T-helper 1 cell treated with Interleukin-12 subunit alpha and Interleukin-12 subunit beta and Interleukin-4 antibody, amounts not matched to agents 30 μg/mL and 1 μg/mL, for 36 hours (primary cell): ENCODE measurements around the gene SSBP3.

Experiments used
- H3K27ac Mint-ChIP-seq: one replicate; pipeline ENCODE4 v1.8.0; 2021; ENCODE audit warnings: mild to moderate bottlenecking, mixed read lengths
- H3K27me3 Mint-ChIP-seq: one replicate; pipeline ENCODE4 v1.8.0; 2021; ENCODE audit warnings: low read depth, mixed read lengths
- H3K36me3 Mint-ChIP-seq: one replicate; pipeline ENCODE4 v1.8.0; 2021; ENCODE audit warnings: low read depth, mixed read lengths
- H3K4me1 Mint-ChIP-seq: one replicate; pipeline ENCODE4 v1.8.0; 2021; ENCODE audit warnings: low read depth, mixed read lengths
- H3K4me3 Mint-ChIP-seq: one replicate; pipeline ENCODE4 v1.8.0; 2021; ENCODE audit warnings: mild to moderate bottlenecking, moderate library complexity, mixed read lengths
- H3K9me3 Mint-ChIP-seq: one replicate; pipeline ENCODE4 v1.8.0; 2021; ENCODE audit warnings: mixed read lengths

Gene SSBP3

GRCh38 chr1:54287176-54287650 is 119.0 kb downstream of the SSBP3 start:
- Mint-ChIP-seq H3K27me3 (no peaks in the 10 kb centered on the region), H3K9me3 (no peaks in the 10 kb centered on the region), H3K4me1 (peaks cover 74% of the 10 kb centered on the region), H3K27ac (peak overlapping the region; percentile 95), H3K36me3 (peaks cover 7% of the 10 kb centered on the region), H3K4me3 (peak overlapping the region; percentile 75)

DNA sequence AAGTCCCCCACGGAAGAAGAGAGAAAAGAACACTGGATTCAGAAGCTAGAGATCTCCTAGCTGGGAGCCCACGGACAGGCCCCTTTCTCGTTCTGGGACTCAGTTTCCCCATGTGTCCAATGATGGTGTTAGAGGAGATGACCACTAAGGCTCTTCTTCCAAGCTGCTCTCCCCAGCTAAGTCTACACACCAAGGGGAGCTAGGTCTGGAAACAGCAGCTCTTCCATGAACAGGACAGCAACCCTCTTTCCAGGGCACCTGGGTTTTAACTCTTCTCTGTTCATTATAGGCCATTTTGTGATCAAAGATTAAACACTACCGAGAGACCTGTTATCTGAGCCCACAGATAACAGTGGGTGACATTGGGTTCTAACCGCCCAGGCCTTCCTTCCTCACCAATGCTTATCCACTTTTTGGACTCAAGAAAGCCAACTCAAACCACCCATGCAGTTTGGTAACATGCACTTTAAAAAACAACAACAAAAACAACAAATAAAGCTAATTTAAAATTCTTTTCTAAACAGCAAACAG is 120.3 kb downstream of the SSBP3 start:
- Mint-ChIP-seq H3K27me3 (no peaks in the 10 kb centered on the region), H3K36me3 (peaks cover 7% of the 10 kb centered on the region), H3K4me1 (peaks cover 78% of the 10 kb centered on the region), H3K4me3 (peak overlapping the region; percentile 75), H3K9me3 (no peaks in the 10 kb centered on the region), H3K27ac (peak overlapping the region; percentile 95)

GRCh38 chr1:54284781-54285529 is 121.2 kb downstream of the SSBP3 start:
- Mint-ChIP-seq H3K4me3 (peak overlapping the region; percentile 75), H3K27me3 (no peaks in the 10 kb centered on the region), H3K4me1 (peaks cover 79% of the 10 kb centered on the region), H3K27ac (peak overlapping the region; percentile 95), H3K9me3 (no peaks in the 10 kb centered on the region), H3K36me3 (peaks cover 15% of the 10 kb centered on the region)

DNA sequence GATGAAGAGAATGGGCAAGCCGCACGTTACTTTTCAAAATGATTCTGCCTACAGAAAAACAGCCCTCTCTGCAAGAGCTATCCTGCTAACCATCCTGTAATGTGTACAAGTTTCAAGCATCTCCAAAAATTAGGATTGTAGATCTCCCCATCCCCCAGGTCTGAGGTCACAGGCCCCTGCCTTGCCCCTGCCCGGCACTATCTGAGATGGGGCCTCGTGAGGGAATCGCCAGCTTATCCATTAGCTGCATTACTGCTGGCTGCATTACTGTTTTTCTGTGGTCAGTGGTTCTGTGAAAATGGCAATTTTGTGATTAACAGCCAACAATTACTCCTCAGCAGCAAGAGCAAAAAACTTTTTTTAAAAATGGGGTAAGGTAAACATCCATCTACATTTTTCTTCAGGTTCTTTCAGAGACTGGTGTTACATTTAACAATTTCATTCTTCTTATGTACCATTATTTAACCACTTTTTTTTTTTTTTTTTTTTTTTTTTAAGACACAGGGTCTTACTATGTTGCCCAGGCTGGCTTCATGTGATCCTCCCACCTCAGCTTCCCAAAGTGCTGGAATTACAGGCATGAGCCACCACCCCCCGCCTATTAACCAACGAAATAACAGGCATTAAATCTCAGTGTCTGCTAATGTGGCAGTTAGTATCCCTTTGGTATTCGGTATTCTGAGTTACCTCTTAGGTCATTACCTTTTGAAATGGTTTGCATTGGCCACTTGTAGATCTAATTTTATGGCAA is 122.4 kb downstream of the SSBP3 start:
- H3K9me3 Mint-ChIP-seq, result no peaks in the 10 kb centered on the region

GRCh38 chr1:54282101-54282847 is 123.9 kb downstream of the SSBP3 start:
- Mint-ChIP-seq H3K27ac (peak overlapping the region; percentile 95), H3K4me1 (peaks cover 74% of the 10 kb centered on the region), H3K4me3 (peak overlapping the region; percentile 64), H3K27me3 (no peaks in the 10 kb centered on the region), H3K36me3 (peaks cover 19% of the 10 kb centered on the region), H3K9me3 (no peaks in the 10 kb centered on the region)

More for the DNA sequence above, 122.4 kb downstream of the SSBP3 start:
- peaks cover 16% of the 10 kb centered on the region for H3K36me3 Mint-ChIP-seq
- H3K4me3 Mint-ChIP-seq, result peak overlapping the region; percentile 12
- no peaks in the 10 kb centered on the region for H3K27me3 Mint-ChIP-seq
- H3K4me1 Mint-ChIP-seq, result peaks cover 71% of the 10 kb centered on the region
- peak overlapping the region; percentile 95 for H3K27ac Mint-ChIP-seq

GRCh38 chr1:54280651-54281050 is 125.5 kb downstream of the SSBP3 start:
- peaks cover 22% of the 10 kb centered on the region for H3K36me3 Mint-ChIP-seq
- H3K27ac Mint-ChIP-seq, result peak overlapping the region; percentile 91
- peak overlapping the region; percentile 72 for H3K4me3 Mint-ChIP-seq
- no peaks in the 10 kb centered on the region for H3K27me3 Mint-ChIP-seq
- peaks cover 69% of the 10 kb centered on the region for H3K4me1 Mint-ChIP-seq
- no peaks in the 10 kb centered on the region for H3K9me3 Mint-ChIP-seq

DNA sequence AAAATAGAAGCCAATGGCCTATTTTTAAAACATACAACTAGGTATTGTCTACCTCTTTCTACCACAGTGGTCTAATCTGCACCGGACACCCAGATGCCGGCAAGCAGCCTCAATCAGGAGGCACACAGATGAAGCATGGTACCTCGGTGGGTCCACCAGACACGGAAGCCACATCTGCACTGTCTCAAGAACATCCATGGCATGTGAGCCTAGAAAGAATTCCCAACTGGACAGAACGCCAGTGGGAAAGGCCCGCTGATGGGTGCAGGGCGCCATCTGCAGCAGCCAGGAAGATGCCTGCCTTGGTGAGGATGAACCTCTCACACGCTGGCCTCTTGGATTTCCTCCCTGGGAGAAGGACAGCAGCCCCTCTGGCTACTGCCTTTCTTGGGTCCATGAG is 126.7 kb downstream of the SSBP3 start:
- Mint-ChIP-seq H3K4me1 (peaks cover 69% of the 10 kb centered on the region), H3K27ac (peak overlapping the region; percentile 91), H3K4me3 (no peak overlapping the region), H3K27me3 (no peaks in the 10 kb centered on the region), H3K9me3 (no peaks in the 10 kb centered on the region), H3K36me3 (peaks cover 21% of the 10 kb centered on the region)

GRCh38 chr1:54278941-54279422 is 127.2 kb downstream of the SSBP3 start:
- Mint-ChIP-seq H3K27me3 (no peaks in the 10 kb centered on the region), H3K36me3 (peaks cover 21% of the 10 kb centered on the region), H3K27ac (no peak overlapping the region), H3K9me3 (no peaks in the 10 kb centered on the region), H3K4me3 (no peak overlapping the region), H3K4me1 (peaks cover 67% of the 10 kb centered on the region)

- peaks cover 60% of the 10 kb centered on the region for H3K4me1 Mint-ChIP-seq
- no peaks in the 10 kb centered on the region for H3K9me3 Mint-ChIP-seq
- H3K4me3 Mint-ChIP-seq, result peak overlapping the region; percentile 81
- peaks cover 21% of the 10 kb centered on the region for H3K36me3 Mint-ChIP-seq
- peak overlapping the region; percentile 99 for H3K27ac Mint-ChIP-seq
- H3K27me3 Mint-ChIP-seq, result no peaks in the 10 kb centered on the region
Measured at GRCh38 chr1:54277451-54278341, 128.5 kb downstream of the SSBP3 start.

DNA sequence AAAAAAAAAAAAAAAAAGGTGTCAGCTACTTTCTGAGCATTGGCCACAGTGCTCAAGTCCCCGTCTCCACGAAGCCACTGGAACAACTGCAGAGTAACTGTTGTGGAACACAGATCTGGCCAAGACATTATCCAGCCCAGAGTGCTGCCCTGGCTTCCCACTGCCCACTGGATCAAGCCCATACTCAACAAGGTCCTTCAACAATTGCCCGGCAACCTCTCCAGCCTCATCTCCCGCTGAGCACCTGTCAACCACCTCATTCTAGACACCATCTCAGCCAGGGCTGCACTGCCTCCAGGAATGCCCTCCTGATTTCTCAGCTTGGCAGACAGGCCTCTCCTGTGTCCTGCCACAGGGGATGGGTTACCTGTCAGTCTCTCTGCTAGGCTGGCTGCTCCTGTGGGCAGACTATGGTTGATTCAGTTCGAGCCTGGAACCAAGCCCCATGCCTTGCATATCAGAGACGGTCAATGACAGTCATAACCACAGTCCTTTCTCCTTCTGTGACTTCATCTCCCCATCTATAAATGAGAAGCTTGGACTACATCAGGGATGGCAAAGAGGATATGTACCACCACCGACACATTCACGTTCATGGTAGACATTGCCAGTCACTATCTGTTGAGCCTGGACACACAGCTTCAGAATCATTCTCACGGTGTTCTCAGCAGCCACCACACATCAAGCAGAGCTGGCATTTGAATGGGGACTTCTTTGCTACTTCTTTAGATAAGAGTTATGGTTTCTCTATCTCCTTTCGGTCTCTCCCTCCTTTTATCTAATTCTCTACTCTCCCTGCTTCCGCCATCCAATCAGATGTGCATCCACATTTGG is 129.4 kb downstream of the SSBP3 start:
- peak overlapping the region; percentile 99 for H3K27ac Mint-ChIP-seq
- H3K4me1 Mint-ChIP-seq, result peaks cover 55% of the 10 kb centered on the region
- no peaks in the 10 kb centered on the region for H3K27me3 Mint-ChIP-seq
- peak overlapping the region; percentile 81 for H3K4me3 Mint-ChIP-seq
- no peaks in the 10 kb centered on the region for H3K9me3 Mint-ChIP-seq
- H3K36me3 Mint-ChIP-seq, result peaks cover 21% of the 10 kb centered on the region

- no peaks in the 10 kb centered on the region for H3K9me3 Mint-ChIP-seq
- H3K36me3 Mint-ChIP-seq, result peaks cover 17% of the 10 kb centered on the region
- H3K27me3 Mint-ChIP-seq, result no peaks in the 10 kb centered on the region
- peaks cover 45% of the 10 kb centered on the region for H3K4me1 Mint-ChIP-seq
- no peak overlapping the region for H3K4me3 Mint-ChIP-seq
- H3K27ac Mint-ChIP-seq, result peak overlapping the region; percentile 6
Measured at GRCh38 chr1:54275349-54275748, 130.8 kb downstream of the SSBP3 start.

DNA sequence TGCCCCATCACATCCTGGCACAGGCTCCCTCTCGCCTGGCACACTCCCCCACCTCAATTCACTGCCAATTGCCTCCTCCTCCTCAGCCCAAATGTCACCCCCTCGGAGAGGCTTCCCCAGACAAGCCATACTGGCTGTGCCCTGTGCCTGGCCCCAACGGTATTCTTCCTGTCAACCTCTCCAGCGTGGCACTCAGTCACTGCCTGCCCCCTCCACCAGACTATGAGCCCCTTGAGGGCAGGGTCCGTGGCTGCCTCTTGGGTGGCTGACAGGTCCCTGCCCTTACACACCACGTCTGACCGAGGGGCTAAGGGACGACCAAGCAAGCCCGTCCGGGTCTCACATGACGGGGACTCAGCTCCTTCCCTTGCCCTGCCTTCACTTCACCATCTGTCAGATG is 131.3 kb downstream of the SSBP3 start:
- Mint-ChIP-seq H3K27ac (peak overlapping the region; percentile 62), H3K4me1 (peaks cover 40% of the 10 kb centered on the region), H3K36me3 (peaks cover 16% of the 10 kb centered on the region), H3K4me3 (no peak overlapping the region), H3K27me3 (no peaks in the 10 kb centered on the region), H3K9me3 (no peaks in the 10 kb centered on the region)

GRCh38 chr1:54274448-54274847 is 131.7 kb downstream of the SSBP3 start:
- Mint-ChIP-seq H3K36me3 (peaks cover 15% of the 10 kb centered on the region), H3K4me3 (no peak overlapping the region), H3K9me3 (no peaks in the 10 kb centered on the region), H3K27ac (peak overlapping the region; percentile 62), H3K27me3 (no peaks in the 10 kb centered on the region), H3K4me1 (peaks cover 41% of the 10 kb centered on the region)
